ENCODE data around the gene MOB1A.

The MOB1A gene

GRCh38 chr2:74119339-74119738, 59.3 kb downstream of the MOB1A start:
- Histone ChIP-seq H3K9me3 (ENCODE audit: insufficient read depth, low read depth, low read length) (peaks cover 25% of the 10 kb centered on the region), H3K27ac (ENCODE audit: low read length) (no peak overlapping the region), H3K4me1 (ENCODE audit: insufficient read depth, low read length) (no peaks in the 10 kb centered on the region), H3K9ac (ENCODE audit: low read depth, low read length) (no peak overlapping the region), H3K36me3 (ENCODE audit: insufficient read depth, low read depth, low read length) (no peaks in the 10 kb centered on the region), H3K27me3 (ENCODE audit: insufficient read depth, low read length) (peaks cover 46% of the 10 kb centered on the region), H3K4me3 (ENCODE audit: low read length) (peak overlapping the region; percentile 79; the same call in 1 of the 2 replicates)

GRCh38 chr2:74111380-74111779, 67.3 kb downstream of the MOB1A start:
- Histone ChIP-seq H3K36me3 (ENCODE audit: insufficient read depth, low read depth, low read length) (no peaks in the 10 kb centered on the region), H3K27me3 (ENCODE audit: insufficient read depth, low read length) (peaks cover 7% of the 10 kb centered on the region), H3K4me1 (ENCODE audit: insufficient read depth, low read length) (peaks cover 16% of the 10 kb centered on the region; the same call in 1 of the 2 replicates), H3K9ac (ENCODE audit: low read depth, low read length) (no peak overlapping the region), H3K9me3 (ENCODE audit: insufficient read depth, low read depth, low read length) (no peaks in the 10 kb centered on the region), H3K4me3 (ENCODE audit: low read length) (no peak overlapping the region), H3K27ac (ENCODE audit: low read length) (no peak overlapping the region)

GRCh38 chr2:74110537-74110936, 68.1 kb downstream of the MOB1A start:
- Histone ChIP-seq H3K4me1 (ENCODE audit: insufficient read depth, low read length) (peaks cover 16% of the 10 kb centered on the region; the same call in 1 of the 2 replicates), H3K9me3 (ENCODE audit: insufficient read depth, low read depth, low read length) (no peaks in the 10 kb centered on the region), H3K9ac (ENCODE audit: low read depth, low read length) (no peak overlapping the region), H3K27ac (ENCODE audit: low read length) (no peak overlapping the region), H3K4me3 (ENCODE audit: low read length) (no peak overlapping the region), H3K36me3 (ENCODE audit: insufficient read depth, low read depth, low read length) (no peaks in the 10 kb centered on the region), H3K27me3 (ENCODE audit: insufficient read depth, low read length) (no peaks in the 10 kb centered on the region)

GRCh38 chr2:74109551-74109950, 69.1 kb downstream of the MOB1A start:
- no peaks in the 10 kb centered on the region for H3K27me3 ChIP-seq (ENCODE audit: insufficient read depth, low read length)
- H3K4me3 ChIP-seq (ENCODE audit: low read length), result no peak overlapping the region
- peaks cover 16% of the 10 kb centered on the region; the same call in 1 of the 2 replicates for H3K4me1 ChIP-seq (ENCODE audit: insufficient read depth, low read length)
- no peak overlapping the region for H3K9ac ChIP-seq (ENCODE audit: low read depth, low read length)
- no peak overlapping the region for H3K27ac ChIP-seq (ENCODE audit: low read length)
- peaks cover 6% of the 10 kb centered on the region for H3K36me3 ChIP-seq (ENCODE audit: insufficient read depth, low read depth, low read length)
- no peaks in the 10 kb centered on the region for H3K9me3 ChIP-seq (ENCODE audit: insufficient read depth, low read depth, low read length)

GRCh38 chr2:74107071-74107470, 71.6 kb downstream of the MOB1A start:
- Histone ChIP-seq H3K9ac (ENCODE audit: low read depth, low read length) (no peak overlapping the region), H3K36me3 (ENCODE audit: insufficient read depth, low read depth, low read length) (peaks cover 18% of the 10 kb centered on the region), H3K4me1 (ENCODE audit: insufficient read depth, low read length) (peaks cover 16% of the 10 kb centered on the region; the same call in 1 of the 2 replicates), H3K9me3 (ENCODE audit: insufficient read depth, low read depth, low read length) (no peaks in the 10 kb centered on the region), H3K4me3 (ENCODE audit: low read length) (peak overlapping the region; percentile 27), H3K27me3 (ENCODE audit: insufficient read depth, low read length) (no peaks in the 10 kb centered on the region), H3K27ac (ENCODE audit: low read length) (no peak overlapping the region)

- Histone ChIP-seq H3K9me3 (ENCODE audit: insufficient read depth, low read depth, low read length) (no peaks in the 10 kb centered on the region), H3K4me1 (ENCODE audit: insufficient read depth, low read length) (peaks cover 16% of the 10 kb centered on the region; the same call in 1 of the 2 replicates), H3K27ac (ENCODE audit: low read length) (no peak overlapping the region), H3K36me3 (ENCODE audit: insufficient read depth, low read depth, low read length) (peaks cover 31% of the 10 kb centered on the region), H3K27me3 (ENCODE audit: insufficient read depth, low read length) (no peaks in the 10 kb centered on the region), H3K4me3 (ENCODE audit: low read length) (no peak overlapping the region), H3K9ac (ENCODE audit: low read depth, low read length) (no peak overlapping the region)
Observed at GRCh38 chr2:74105413-74105812, 73.3 kb downstream of the MOB1A start.

GRCh38 chr2:74104839-74105238, 73.8 kb downstream of the MOB1A start:
- Histone ChIP-seq H3K9ac (ENCODE audit: low read depth, low read length) (no peak overlapping the region), H3K9me3 (ENCODE audit: insufficient read depth, low read depth, low read length) (no peaks in the 10 kb centered on the region)

GRCh38 chr2:74103763-74104162, 74.9 kb downstream of the MOB1A start:
- H3K9ac ChIP-seq (ENCODE audit: low read depth, low read length), result no peak overlapping the region
- no peak overlapping the region for H3K4me3 ChIP-seq (ENCODE audit: low read length)
- H3K4me1 ChIP-seq (ENCODE audit: insufficient read depth, low read length), result peaks cover 16% of the 10 kb centered on the region; the same call in 1 of the 2 replicates
- no peaks in the 10 kb centered on the region for H3K27me3 ChIP-seq (ENCODE audit: insufficient read depth, low read length)
- H3K9me3 ChIP-seq (ENCODE audit: insufficient read depth, low read depth, low read length), result no peaks in the 10 kb centered on the region
- H3K27ac ChIP-seq (ENCODE audit: low read length), result no peak overlapping the region
- H3K36me3 ChIP-seq (ENCODE audit: insufficient read depth, low read depth, low read length), result peaks cover 48% of the 10 kb centered on the region

More at GRCh38 chr2:74104839-74105238, 73.8 kb downstream of the MOB1A start:
- H3K4me1 ChIP-seq (ENCODE audit: insufficient read depth, low read length), result peaks cover 16% of the 10 kb centered on the region; the same call in 1 of the 2 replicates
- H3K36me3 ChIP-seq (ENCODE audit: insufficient read depth, low read depth, low read length), result peaks cover 37% of the 10 kb centered on the region
- no peaks in the 10 kb centered on the region for H3K27me3 ChIP-seq (ENCODE audit: insufficient read depth, low read length)
- no peak overlapping the region for H3K4me3 ChIP-seq (ENCODE audit: low read length)
- no peak overlapping the region for H3K27ac ChIP-seq (ENCODE audit: low read length)
